HG02610 (cell line): ENCODE measurements around the gene PRKCH.
A peak's percentile ranks its signal among the peaks of the same experiment; 100 is the strongest.

Experiments
- ATAC-seq: cut with Tn5 transposase; IDR thresholded peaks from one replicate; pipeline ENCODE4 v1.9.1; 2021; ENCODE audit warnings: mild to moderate bottlenecking, moderate library complexity; ENCODE audit not compliant: unreplicated experiment

Gene PRKCH

DNA sequence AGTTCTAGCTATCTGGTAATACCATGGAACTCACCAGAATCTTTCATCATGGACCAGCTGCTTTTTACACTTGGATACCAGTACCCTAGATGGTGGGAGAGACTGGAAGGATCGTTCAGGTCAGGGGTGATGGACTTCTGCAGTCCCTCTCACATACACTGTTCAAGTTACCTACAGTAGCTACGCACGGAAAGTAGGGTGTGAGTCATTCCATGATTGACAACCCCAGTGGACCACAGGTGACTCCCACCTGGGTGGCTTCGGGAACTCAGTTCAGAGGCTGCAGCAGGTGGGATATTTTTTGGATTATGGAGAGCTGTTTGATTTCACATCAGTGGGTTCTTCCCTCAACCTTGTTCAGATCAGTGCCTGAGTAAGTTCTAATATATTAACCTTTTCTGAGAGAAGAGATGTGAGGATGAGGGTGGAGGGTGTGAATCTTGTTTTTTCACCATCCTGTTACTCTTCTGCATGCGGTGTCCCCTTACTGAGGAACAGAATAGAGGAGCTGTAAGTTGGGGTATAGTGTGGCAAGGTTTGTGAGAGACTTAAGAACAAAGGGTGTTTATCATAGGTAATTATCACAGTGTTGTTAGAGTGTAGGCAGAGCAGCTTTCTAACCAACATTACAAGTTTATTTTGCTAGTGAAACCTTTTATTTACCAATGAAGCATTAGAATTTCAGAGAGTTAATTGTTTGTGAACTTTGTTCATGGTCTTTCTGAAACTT is 39.6 kb downstream of the PRKCH start:
- ATAC-seq = no peak

DNA sequence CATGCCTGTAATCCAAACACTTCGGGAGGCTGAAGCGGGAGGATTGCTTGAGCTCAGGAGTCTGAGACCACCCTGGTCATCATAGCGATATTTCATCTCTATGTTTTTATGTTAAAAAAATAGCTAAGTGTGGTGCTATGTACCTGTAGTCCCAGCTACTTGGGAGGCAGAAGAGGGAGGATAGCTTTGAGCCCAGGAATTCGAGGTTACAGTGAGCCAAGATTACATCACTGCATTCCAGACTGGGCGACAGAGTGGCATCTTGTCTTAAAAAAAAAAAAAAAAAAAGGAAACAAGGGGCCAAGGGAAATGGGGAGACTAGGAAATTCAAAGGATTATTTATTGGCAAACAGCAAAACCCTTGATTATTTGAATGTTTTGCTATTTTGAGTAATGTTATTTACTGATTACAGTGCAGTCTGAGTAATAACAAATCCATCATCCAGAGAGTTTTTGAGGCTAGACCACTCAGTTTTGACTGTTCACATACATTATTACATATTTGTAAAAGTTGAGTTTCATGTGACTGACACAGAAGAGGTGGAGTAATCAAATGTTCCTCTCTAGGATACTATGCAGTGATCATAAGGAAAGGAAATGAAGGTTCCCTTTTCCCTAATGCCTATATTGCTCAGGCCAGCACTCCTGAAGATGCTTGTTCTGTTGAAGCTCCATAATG is 40.8 kb downstream of the PRKCH start:
- no peak for ATAC-seq

DNA sequence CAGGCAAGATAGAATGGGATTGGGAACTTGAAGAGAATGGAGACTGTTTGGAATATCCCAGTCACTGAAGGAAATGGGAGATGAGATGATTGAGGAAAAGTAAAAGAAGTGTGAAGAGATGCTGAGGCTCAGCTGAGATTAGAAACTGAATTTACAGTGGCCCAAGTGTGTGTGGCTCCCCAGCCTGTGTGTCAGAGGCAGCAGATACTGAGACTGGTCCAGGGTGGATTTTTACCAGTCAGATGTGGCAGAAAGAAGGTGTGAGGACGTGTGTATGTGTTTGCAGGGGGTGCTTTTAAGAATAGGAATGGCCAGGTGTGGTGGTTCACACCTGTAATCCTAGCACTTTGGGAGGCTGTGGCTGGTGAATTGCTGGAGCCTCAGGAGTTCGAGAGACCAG is 42.9 kb downstream of the PRKCH start:
- no peak for ATAC-seq

- no peak for ATAC-seq
Measured at GRCh38 chr14:61365667-61366212, 44.4 kb downstream of the PRKCH start.

DNA sequence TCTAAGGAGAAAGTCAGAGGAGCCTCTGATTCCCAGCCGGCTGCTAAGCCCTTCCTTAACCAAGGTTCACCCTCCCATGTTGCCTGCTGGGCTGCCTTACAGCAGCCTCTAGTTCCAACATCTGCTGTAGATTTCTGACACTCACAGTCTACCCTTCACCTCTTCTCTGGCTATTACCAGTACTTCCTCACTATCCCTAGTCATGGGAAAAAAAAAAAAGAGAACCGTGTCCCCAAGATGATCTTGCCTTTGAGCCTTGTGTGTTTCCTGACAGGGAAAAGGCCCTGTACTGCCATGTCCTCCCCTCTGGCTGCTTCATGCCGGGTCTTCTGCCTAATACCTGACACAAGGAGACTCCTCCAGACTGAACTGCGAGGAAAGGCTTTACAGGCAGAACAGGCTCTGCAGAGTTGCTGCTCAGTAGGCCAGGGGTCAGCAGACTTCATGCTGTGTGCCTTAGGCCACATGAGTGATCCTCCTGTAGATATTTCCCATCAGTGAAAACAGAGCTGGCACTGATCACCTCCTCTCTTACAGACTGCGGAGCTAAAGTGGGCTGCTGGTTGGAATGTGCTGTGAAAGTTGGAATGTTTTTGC is 46.8 kb downstream of the PRKCH start:
- no peak for ATAC-seq

GRCh38 chr14:61368781-61369453 is 47.5 kb downstream of the PRKCH start:
- no peak for ATAC-seq

- ATAC-seq = no peak
Measured at GRCh38 chr14:61369454-61369810, 48.1 kb downstream of the PRKCH start.

DNA sequence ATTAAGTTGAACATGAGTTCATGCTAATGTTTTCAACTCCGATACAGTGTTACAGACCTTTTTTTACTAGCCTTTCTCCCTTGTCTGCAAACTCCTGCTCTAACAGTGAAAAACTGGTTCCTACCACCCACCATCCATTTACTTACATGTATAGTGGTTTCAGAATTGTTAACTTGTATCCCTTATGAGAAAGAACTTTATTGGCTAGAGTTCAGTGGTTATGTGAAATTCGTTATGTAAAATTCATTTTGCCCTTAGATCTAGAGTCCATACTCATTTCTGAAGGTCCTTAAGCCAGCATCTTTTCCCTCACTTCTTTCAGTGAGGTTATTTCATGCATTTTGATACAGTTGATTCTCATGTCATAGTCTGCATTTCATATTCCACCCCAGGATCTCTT is 51.0 kb downstream of the PRKCH start:
- ATAC-seq = no peak

DNA sequence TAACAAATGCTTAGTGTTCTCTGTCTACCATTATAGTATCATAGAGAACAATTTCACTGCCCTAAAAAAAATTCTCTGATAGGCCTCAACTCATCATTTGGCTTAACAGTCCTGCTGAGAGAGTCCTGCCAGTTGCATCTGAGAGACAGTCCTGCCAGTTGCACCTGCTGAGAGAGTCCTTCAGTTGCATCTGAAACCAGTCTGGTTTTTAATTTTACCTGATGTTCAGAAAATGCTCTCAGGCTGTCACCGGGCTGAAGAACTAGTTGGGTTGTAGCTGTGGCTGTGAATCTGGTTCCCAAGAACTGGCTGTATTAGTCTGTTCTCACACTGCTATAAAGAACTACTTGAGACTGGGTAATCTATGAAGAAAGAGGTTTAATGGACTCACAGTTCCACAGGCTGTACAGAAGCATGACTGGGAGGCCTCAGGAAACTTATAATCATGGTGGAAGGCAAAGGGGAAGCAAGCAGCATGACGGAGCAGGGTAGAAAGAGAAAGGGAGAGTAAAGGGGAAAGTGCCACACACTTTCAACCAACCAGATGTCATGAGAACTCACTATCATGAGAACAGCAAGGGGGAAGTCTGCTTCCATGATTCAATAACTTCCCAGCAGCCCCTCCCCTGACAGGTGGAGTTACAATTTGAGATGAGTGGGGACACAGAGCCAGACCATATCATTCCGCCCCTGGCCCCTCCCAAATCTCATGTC is 51.6 kb downstream of the PRKCH start:
- peak; percentile 37 for ATAC-seq

DNA sequence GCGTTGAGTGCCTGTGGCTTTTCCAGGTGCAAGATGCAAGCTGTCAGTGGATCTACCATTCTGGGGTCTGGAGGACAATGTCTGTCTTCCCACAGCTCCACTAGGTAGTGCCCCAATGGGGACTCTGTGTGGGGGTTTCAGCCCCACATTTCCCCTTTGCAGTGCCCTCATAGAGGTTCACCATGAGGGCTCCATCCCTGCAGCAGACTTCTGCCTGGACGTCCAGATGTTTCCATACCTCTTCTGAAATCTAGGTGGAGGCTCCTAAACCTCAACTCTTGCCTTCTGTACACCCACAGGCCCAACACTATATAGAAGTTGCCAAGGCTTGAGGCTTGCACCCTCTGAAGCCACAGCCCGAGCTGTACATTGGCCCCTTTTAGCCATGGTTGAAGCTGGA is 52.9 kb downstream of the PRKCH start:
- no peak for ATAC-seq

GRCh38 chr14:61375218-61375617 is 53.8 kb downstream of the PRKCH start:
- ATAC-seq = no peak

DNA sequence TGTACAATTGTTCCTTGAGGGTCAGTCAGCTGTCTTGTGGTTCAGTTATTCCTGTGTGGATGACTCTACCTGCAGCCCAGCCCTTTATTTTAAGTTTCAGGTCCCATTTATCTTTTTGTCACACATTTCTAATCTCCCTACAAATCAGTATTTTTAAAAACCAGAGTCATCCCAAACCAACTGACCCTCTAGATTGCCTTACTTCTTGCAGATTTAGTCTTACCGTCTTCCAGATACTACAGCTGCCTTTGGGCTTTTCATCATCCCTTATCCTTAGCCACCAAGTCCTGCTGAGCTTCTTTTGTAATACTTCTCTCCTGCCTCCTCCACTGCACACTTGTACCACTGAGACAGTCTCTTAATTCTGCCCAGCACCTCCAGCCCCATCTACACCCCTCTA is 54.9 kb downstream of the PRKCH start:
- ATAC-seq = no peak

GRCh38 chr14:61377749-61378148 is 56.4 kb downstream of the PRKCH start:
- ATAC-seq = no peak

GRCh38 chr14:61379639-61380184 is 58.3 kb downstream of the PRKCH start:
- peak; percentile 69 for ATAC-seq

GRCh38 chr14:61380984-61381383 is 59.6 kb downstream of the PRKCH start:
- no peak for ATAC-seq

- no peak for ATAC-seq
Measured at GRCh38 chr14:61381553-61381952, 60.2 kb downstream of the PRKCH start.

DNA sequence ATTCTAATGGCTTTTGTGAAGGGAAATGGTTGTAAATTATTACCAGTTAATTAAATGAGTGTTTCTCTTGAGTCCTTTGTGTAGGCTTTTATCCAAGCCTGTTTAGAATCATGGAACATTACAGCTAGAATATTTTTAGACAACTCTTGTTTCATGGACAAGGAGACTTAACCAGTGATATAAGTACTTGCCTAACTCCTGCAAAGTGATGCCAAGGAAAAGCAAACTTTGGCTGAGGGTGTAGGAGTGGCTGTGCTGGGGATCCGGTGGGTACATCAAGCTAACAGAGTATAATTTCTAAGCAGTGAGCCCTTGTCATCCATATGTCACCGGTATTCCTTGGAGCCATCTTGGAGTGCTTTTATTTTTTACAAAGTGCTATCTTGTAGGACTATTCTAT is 61.5 kb downstream of the PRKCH start:
- ATAC-seq = no peak

GRCh38 chr14:61385002-61385685 is 63.8 kb downstream of the PRKCH start:
- no peak for ATAC-seq

GRCh38 chr14:61386173-61386772 is 64.9 kb downstream of the PRKCH start:
- no peak for ATAC-seq

- ATAC-seq = no peak
Measured at GRCh38 chr14:61387076-61387475, 65.7 kb downstream of the PRKCH start.
